GM10847 (cell line): Measurements from ENCODE around the gene KRTAP29-1.

Experiments
- POLR2A ChIP-seq: IDR thresholded peaks from 2 replicates; pipeline ENCODE4 v1.6.1; 2011; ENCODE audit not compliant: insufficient read length; ENCODE audit errors: extremely low read depth

KRTAP29-1 gene

DNA sequence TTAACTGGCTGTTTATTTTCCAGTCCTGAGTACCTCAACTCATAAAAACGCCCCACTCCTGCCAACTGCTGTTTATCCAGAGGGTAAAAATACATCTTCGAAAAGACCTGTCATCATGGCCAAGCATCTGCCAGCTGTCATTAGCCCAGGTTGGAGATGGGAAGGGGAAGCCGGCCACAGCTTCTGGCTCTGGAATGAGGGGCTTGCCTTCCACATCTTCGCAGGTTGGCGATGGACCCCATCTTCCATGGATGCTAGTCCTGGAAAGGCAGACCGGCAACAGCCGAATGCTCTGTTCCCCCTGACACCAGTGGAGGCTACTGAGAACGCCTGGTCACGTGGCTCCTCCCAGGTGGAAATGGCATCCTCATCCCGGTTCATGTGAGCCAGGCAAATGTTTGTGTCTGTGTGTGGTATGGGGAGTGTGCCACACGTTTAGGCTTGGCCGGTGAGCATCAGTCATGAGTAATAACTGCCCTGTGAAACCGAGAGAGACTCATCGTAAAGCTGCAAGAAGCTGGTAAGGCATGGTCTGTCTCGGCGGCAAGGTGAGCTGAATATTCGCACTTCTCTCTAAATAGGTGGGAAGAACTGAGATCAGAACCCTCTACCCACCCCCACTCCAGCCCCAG lies 13.3 kb upstream of the KRTAP29-1 start:
- TF ChIP-seq POLR2A, result no peak

DNA sequence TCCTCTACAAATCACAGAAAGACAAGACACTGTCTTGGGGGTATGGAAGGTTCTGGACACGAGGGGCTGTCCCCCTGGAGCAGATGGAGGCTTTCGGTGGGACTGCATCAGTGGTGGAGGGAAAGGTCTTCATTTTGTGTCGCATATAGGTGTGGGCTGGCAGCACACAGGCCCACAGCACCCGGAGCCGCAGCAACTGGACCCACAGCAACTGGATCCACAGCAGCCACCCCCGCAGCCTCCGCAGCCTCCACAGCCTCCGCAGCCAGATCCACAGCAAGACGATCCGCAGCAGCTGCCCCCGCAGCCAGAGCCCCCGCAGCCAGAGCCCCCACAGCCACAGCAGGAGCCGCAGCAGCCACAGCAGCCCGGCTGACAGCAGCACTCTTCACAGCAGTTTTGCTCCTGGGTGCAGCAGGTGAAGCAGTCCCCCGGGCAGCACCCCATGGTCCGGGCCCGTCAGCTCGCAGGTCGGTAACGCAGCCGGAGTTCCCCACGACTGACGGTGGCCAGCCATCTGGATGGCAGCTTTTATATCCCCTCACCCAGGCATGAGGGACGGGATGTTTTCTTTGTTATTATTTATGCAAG lies 12.6 kb upstream of the KRTAP29-1 start, which contains the start of gene KRTAP17-1:
Gene KRTAP17-1, minus strand, starts transcription at position 507 of the 591 bp plus-strand sequence. Its CDS starts 60 bp downstream, at position 447.
- no peak for TF ChIP-seq POLR2A

DNA sequence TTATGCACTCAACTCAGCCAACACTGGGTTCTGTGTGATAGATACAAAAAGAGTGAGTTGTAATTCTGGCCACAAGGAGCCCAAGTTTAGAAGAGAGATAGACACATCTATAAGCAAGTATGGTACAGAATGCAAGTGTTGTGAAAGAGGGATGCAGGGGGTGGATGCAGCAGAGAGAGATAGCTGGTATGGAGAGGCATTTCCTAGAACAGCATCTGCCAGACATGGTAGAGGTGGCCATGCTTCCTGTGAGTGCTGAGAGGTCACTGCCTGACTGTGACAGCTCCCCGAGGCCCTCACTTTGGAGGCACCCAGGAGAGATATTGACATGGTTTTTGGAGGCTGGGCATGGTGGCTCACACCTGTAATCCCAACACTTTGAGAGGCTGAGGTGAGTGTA lies 8.5 kb upstream of the KRTAP29-1 start:
- no peak for TF ChIP-seq POLR2A

DNA sequence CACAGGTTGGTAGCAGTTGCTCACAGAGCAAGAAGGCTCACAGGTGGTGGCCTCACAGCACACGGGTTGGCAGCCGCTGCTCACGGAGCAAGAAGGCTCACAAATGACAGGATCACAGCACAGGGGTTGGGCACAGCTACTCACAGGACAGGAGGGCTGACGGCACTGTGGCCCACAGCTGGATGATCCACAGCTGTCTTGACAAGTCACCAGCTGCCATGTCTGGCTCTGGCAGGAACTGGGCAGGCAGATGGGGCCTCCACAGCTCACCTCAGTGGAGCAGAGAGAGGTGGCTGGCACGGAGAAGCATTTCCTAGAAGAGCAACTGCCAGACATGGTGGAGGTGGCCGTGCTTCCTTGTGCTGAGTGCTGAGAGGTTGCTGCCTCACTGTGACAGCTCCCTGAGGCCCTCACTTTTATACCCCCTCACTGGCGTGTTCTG lies 6.3 kb upstream of the KRTAP29-1 start, which contains the start of gene KRTAP16-1:
Gene KRTAP16-1, minus strand, starts transcription at position 392 of the 442 bp plus-strand sequence. Its CDS starts 56 bp downstream, at position 336.
- TF ChIP-seq POLR2A, result no peak

DNA sequence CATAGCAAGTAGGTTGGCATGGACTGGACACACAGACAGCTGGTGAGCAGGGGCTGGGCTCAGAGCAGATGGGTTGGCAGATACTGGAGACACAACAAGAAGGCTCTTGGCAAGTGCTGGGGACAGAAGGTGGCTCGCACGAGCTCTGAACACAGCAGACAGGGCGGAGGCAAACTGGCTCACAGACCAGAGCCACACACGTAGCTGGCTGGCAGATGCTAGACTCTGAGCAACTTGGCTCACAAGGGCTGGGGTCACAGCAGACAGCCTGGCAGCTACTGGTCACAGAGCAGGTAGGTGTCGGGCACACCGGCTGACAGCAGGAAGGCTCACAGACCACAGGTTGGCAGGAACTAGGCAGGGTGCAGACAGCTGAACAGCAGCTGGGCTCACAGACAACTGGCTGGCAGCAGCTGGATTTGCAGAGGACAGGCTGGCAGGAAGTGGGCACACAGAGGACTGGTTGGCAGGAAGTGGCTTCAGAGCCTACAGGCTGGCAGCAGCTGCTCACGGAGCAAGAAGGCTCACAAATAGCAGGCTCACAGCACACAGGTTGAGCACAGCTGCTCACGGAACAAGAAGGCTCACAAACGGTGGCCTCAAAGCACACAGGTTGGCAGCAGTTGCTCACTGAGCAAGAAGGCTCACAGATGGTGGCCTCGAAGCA lies 5.7 kb upstream of the KRTAP29-1 start:
- no peak for TF ChIP-seq POLR2A

DNA sequence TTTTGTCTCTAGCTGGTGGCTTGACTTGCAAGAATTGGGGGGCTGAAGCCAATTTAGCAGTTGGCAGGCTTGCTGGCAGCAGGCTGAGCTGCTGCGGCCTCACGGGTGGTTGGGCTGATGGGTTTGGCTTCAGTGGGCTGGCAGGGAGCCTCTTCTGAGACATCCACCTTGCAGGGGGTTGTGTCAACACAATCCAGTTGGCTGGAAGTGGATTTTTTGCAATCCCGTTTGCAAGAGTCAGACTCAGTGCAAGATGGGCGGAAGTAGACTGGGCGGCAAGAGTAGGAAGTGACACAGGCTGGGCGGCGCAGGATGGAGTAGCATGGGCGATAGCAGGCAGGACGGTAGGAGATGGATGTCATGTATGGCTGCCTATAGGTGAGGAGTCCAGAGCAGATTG lies 5.0 kb upstream of the KRTAP29-1 start:
- no peak for TF ChIP-seq POLR2A

DNA sequence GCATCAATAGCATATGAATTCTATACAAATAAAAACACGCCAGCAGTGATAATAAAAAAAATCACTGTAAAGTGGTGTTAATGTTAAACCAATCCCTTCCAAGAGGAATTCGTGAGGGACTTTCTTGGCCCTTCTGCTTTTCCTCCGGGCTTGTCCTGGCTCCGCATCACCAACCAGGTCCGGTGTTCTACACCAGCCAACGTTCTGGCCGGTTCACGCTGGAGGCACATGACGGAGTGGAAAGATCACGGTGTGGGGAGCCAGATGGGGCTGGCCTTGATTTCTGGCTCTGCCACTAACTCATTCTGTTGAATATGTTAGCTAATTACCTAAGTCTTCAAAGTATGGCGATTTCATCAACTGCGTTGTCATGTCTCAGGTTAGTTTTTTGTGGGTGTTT lies 1.4 kb upstream of the KRTAP29-1 start:
- TF ChIP-seq POLR2A, result no peak

DNA sequence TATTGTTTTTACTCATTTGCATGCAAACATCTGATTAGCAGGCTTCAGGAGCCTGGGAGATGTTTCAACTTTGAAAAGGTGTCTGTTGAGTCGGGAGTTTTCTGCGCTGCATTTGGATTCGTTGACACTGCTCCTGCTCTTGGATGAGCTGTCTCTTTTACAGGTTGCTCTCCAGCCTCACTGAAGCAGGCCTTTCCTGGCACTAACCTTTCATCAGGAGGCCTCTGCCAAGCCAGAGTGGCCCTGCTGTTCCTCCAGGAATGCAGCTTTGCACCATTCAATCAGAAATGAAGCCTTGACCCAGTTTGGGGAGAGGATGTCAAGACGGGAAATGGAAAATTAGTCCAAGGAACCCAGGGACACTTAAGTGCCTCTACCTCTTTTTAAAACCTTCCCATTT lies 330 bp upstream of the KRTAP29-1 start:
- no peak for TF ChIP-seq POLR2A

DNA sequence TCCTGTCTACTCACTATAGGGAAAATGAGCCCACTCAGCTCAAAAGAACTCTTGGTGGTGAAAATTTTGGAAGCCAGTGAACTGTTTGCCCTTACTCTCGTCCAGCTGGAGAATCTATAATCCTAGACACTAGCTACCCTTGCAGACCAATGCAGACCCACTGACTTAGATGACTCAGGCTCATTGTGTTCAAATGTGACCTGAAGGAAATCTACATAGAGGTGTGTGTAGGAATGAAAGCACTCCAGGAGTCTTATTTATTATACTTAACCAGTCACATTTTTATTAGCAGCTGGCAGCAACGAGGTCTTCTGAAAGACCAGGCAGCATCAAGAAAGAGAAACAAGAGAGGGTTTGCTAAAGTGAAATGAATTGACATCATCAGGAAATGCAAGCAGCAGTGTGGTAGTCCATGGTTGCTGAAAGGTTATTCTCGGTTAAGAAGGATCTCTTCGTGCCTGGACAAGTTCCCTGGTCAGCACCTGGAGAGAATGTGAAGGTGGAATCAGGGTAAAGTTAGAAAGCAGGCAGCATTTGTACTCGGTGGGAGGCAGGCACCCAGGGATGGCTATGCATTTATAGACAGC lies 1.4 kb downstream of the KRTAP29-1 start:
- TF ChIP-seq POLR2A, result no peak

DNA sequence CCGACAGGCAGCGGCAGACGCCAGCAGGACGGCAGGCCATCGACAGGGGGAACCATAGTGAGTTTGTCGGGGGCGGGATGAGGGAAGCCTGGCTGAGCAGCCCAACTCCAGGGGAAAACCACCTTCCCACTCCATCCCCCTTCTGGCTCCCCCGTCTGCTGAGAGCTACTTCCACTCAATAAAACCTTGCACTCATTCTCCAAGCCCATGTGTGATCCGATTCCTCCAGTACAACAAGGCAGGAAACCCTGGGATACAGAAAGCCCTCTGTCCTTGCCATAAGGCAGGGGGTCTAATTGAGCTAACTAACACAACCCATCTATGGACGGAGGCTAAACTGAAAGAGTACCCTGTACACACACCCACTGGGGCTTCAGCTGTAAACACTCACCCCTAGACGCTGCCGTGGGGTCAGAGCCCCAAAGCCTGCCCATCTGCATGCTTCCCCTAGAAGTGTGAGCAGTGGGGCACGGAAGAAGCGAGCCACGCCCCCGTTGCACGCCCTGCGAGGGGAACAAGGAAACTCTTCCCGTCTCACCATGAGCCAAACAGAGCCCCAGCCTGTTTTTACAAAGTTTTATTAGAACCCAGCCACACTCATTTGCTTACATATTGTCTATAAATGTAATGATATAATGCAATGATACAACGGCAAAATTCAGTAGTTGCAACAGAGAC lies 4.1 kb downstream of the KRTAP29-1 start:
- no peak for TF ChIP-seq POLR2A

DNA sequence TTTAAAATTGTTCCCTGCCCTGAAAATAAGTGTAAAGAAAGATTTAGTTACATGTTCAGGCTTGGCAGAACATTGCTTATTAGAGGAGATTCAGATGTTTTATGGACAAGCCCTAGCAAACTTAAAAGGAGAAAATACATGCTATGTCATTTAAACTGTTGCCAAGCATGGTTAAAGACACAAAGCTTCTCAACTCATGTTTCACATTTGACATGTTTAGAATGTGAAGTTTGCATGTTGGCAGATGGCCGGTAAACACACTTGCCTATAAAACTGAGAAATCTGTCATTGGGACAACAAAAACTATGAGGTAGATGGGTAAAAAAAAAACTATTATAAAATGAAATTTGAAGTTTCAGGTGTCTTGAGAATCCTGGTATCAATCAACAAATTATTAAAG lies 5.8 kb downstream of the KRTAP29-1 start:
- no peak for TF ChIP-seq POLR2A

DNA sequence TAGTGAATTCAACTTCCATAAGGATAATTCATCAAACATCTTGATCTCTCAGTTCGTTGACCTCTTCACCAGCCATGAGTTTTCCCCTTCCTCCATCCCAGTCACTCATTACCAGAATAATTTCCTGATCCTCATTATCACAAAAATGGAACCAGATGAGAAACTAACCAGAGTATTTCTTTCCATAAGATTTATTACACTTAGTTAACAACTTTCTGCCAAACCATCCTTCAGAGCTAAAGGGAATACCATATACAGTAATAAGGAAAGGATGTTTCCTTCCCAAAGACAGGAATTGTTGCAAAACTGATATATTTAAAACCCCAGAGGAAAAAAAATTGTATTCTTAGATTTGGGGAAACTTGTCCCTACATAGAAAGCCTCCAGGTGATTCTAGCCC lies 8.6 kb downstream of the KRTAP29-1 start:
- TF ChIP-seq POLR2A, result no peak

DNA sequence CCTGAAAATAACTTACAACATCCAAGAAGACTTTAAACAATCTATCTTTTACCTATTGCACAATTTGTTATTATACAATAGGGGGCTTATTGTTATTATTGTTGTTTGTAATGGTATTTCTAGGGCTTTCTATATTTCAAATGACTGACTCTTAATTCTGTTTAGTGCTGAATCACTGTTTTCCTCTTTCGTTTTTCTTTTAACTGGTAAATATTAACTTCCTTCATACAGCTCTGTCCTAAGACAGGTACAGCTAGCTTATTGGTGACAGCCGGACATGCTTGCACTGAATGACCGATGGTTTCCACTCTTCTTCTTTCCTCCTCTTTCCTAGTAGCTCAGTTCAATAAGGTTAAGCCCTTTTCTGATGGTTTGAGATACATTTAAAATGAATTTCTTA lies 15.6 kb downstream of the KRTAP29-1 start:
- TF ChIP-seq POLR2A, result no peak

DNA sequence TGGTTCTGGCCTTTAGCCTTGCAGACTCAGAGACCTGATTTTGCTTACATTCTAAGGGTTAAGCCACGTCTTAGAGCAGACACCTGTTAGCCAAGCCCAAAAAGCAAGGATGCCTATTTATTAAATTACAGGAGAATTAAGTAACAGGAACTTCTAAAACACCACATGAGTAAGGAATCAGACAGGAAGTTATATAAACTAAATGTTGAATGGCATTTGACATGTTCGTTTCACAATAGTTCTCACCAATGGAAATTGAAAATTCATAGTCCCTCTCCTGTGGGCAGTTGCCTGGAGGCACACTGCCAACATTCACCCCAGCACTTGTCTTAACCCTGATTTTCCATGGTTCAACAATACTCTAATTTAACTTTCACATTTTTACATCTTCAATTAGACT lies 18.1 kb downstream of the KRTAP29-1 start:
- TF ChIP-seq POLR2A, result no peak

DNA sequence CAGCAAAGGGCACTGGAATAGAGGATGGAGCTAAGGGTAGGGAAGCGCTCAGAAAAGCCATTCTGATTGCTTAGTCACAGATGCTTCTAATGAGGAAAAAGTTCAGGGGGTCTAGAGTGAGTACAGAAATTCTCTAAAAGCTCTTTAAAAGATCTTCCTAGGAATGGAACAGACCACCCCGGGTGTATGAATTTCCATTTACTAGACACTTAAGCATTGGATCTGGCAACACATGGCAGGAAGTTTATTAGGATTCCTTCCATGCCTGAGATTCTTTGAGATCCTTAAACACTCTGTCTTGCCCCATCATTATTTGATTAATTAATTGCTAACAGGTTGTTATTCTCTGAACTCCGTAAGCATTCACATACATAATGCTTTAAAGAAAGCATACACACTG lies 18.6 kb downstream of the KRTAP29-1 start:
- no peak for TF ChIP-seq POLR2A
